ENCODE measurements around the gene PAK6.

PAK6 gene

GRCh38 chr15:40279437-40280141 lies 40.7 kb downstream of the PAK6 start:
- DNase-seq = peak; percentile 75

GRCh38 chr15:40280260-40281056 lies 41.6 kb downstream of the PAK6 start:
- DNase-seq = no peak

- DNase-seq = no peak
These were observed 42.4 kb downstream of the PAK6 start for GRCh38 chr15:40281057-40281800.

- DNase-seq = no peak
These were observed 42.9 kb downstream of the PAK6 start for GRCh38 chr15:40281801-40282146.

GRCh38 chr15:40282147-40282868 lies 43.4 kb downstream of the PAK6 start:
- DNase-seq = peak; percentile 50

GRCh38 chr15:40282869-40283614 lies 44.2 kb downstream of the PAK6 start, which contains the start of gene ANKRD63:
Gene ANKRD63, minus strand, starts transcription at chr15:40283064. Its CDS starts 478 bp downstream, at chr15:40282586.
- DNase-seq = peak; percentile 45

GRCh38 chr15:40283615-40284300 lies 44.9 kb downstream of the PAK6 start:
- no peak for DNase-seq

- DNase-seq = no peak
These were observed 46.3 kb downstream of the PAK6 start for GRCh38 chr15:40285151-40285550.

GRCh38 chr15:40285554-40286011 lies 46.7 kb downstream of the PAK6 start:
- no peak for DNase-seq

- no peak for DNase-seq
These were observed 47.2 kb downstream of the PAK6 start for GRCh38 chr15:40286061-40286532.

- DNase-seq = no peak
These were observed 47.9 kb downstream of the PAK6 start for GRCh38 chr15:40286794-40287193.

- DNase-seq = no peak
These were observed 48.6 kb downstream of the PAK6 start for GRCh38 chr15:40287505-40287904.

GRCh38 chr15:40287968-40288367 lies 49.1 kb downstream of the PAK6 start:
- no peak for DNase-seq

- DNase-seq = no peak
These were observed 50.4 kb downstream of the PAK6 start for GRCh38 chr15:40289140-40289775.

- DNase-seq = no peak
These were observed 51.7 kb downstream of the PAK6 start for GRCh38 chr15:40290545-40290917.

GRCh38 chr15:40290918-40291574 lies 52.2 kb downstream of the PAK6 start:
- DNase-seq = no peak

GRCh38 chr15:40292246-40292645 lies 53.4 kb downstream of the PAK6 start:
- DNase-seq = no peak

- DNase-seq = no peak
These were observed 54.1 kb downstream of the PAK6 start for GRCh38 chr15:40293006-40293405.

- DNase-seq = no peak
These were observed 55.3 kb downstream of the PAK6 start for GRCh38 chr15:40293905-40294895.

All from stimulated activated CD4-positive, alpha-beta T cell treated with anti-CD3 and anti-CD28 coated beads, Interleukin-4, amount 100 ng/mL, for 1 hour (primary cell).